Right hindlimb (tissue), 1 donor: ENCODE measurements around the gene PGC.
A peak's percentile ranks its signal among the peaks of the same experiment; 100 is the strongest.

Source experiments
- DNase-seq: peaks from one replicate; pipeline ENCODE4 v3.0.0-alpha.2; 2018

Gene PGC

GRCh38 chr6:41747256-41748101, at the start of gene PGC:
PGC (minus strand) TSS chr6:41747397; CDS start chr6:41747334, 63 bp downstream.
- no peak for DNase-seq

DNA sequence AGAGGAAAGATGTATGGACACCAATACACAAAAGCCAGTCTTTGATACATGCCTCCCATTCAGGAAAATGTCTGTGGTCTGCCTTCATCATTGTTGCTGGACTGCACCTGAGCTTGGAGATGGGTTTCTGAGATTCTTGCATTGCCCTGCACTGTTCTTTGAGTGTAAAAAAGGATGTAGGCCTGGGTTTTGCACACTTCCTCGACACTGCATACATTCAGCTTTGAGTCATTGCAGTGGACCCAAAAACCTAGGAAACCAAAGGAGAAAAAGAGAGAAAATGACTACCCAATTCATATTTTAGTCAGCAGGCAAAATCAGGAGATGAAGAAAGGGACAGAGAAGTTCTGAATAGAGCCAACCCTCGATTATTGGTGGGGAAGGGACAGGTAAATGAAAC, 49.3 kb upstream of the PGC start:
- no peak for DNase-seq

DNA sequence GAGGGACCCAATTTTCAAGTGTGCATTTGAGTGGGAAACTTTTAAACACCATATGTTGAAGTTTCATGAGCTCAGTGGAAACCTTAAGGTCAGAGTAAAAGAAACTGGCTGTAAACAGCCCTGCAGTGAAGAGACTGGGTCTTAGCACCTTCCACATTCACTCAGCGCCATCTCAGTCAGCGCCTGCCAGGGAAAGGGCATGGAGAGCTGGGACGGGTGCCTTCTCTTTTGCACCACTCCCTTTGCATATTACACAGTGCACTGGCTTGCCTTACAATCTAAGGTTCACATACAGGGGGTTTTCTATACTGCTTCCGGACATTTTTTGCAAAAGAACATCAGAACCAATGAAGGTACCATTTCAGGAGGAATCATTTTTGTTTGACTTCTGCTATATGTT, 44.8 kb upstream of the PGC start:
- DNase-seq: no peak

DNA sequence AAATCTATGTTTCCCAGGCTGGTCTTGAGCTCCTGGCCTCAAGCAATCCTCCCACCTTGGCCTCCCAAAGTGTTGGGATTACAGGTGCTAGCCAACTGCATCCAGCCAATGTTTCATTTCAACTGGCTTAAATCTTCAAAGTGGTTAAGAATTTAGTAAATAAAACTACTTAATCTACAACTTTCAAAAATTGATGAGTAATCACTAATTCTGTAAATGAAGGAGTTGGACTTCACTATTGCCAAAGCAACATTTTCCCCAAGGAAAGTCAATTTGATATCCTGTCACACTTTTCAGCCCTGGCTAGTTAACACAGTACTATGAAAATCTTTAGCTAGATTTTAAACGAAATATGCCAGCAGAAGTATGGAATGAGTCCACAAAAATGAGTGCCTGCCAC, 44.1 kb upstream of the PGC start:
- DNase-seq: no peak

- DNase-seq: no peak
Observed at GRCh38 chr6:41790045-41790444, 42.8 kb upstream of the PGC start.

GRCh38 chr6:41789390-41789724, 42.2 kb upstream of the PGC start:
- no peak for DNase-seq

DNA sequence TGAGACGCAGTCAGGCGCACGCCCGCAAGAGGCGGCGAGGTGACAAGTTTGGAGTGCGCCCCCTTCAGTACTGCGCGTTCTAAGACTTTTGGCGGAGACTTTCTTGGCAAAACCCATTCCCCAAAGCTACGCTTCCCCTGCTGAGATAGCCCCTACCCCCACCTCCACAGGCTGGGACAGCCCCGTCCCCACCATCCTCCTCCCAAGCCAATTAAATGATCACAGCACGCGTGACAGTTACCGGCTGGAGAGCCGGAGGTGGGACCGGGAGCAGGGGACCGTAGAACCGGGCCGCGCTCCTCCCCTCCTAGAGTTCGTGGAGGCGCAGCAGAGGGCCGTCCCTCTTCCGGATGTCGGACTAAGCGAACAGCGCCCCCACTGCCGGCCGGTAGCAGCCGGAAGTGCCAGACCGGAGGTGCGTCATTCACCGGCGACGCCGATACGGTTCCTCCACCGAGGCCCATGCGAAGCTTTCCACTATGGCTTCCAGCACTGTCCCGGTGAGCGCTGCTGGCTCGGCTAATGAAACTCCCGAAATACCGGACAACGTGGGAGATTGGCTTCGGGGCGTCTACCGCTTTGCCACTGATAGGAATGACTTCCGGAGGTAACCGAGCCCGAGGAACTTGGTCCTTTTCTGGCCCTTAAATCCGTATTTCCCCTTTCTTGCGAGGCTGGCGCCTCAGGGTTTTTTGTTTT, 40.2 kb upstream of the PGC start, which contains the start of gene TOMM6:
TSS of gene TOMM6 (plus strand) at position 476 of the 699 bp plus-strand sequence. CDS start at position 480, 4 bp downstream.
- peak; percentile 97 for DNase-seq

DNA sequence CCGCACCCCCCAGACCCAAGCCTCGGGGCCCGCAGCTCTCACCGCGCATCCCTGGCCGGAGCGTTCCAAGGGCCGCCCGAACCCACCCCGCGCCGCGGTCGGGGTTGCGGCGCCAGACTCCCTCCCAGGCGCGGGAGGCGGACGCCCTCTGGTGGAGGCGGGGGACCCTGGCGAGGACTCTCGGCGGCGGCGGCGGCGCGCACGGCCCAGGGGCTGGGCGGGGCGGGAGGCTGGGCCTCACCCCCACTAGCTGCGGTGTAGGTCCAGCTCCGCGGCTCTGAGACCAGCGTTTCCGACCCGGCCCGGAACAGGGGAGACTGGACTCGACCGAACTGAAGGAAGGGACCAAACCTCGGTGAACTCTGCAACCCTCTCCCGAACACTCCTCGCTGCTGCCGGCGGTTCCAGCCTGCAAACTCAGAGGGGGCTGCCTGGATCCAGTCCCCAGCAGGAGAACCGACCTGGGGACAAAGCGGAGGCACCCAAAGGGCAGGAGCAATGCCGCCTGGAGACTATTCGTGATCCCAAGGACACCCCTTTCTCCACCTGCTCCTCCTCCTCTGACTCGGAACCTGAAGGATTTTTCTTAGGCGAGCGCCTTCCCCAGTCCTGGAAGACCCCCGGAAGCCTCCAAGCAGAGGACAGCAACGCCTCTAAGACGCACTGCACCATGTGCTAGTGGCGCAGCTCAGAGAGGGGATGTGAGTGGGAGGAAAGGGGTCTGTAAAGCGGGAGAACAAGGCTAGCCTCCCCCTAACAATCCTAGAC, 39.4 kb upstream of the PGC start:
- peak; percentile 92 for DNase-seq

- no peak for DNase-seq
Observed at GRCh38 chr6:41785689-41786450, 38.7 kb upstream of the PGC start.

- no peak for DNase-seq
Observed at GRCh38 chr6:41785254-41785653, 38.1 kb upstream of the PGC start.

GRCh38 chr6:41784581-41785171, 37.5 kb upstream of the PGC start:
- DNase-seq: no peak

DNA sequence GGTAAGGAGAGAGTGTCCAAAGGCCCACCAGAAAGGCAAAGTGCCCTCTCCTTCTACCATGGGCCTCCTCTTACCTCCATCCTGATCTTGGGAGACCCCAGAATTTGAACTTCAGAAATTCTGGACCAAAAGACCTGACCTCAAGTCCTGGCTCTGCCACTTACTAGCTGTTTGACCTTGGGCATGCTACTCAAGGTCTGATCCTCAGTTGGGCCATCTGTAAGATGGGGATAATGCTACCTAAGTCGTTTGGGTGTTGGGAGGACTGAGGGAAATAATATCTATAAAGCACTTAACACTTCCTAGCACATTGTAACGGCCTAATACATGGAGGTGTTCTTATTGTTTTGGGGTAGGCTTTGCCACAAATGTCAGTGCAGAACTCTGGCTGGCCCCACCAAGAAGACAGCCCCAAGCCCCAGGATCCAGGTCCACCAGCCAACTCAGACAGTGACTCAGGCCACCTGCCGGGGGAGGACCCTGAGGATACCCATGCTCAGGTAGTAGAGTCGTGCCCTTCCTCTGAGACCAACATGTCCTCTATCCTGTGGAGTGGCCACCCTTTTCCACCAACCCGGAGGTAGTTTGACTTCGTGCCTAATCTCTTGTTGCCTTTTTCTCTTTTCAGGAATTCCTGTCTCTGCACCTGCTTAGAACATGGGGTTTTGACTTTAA, 36.0 kb upstream of the PGC start:
- no peak for DNase-seq

GRCh38 chr6:41781366-41781730, 34.2 kb upstream of the PGC start:
- DNase-seq: no peak

DNA sequence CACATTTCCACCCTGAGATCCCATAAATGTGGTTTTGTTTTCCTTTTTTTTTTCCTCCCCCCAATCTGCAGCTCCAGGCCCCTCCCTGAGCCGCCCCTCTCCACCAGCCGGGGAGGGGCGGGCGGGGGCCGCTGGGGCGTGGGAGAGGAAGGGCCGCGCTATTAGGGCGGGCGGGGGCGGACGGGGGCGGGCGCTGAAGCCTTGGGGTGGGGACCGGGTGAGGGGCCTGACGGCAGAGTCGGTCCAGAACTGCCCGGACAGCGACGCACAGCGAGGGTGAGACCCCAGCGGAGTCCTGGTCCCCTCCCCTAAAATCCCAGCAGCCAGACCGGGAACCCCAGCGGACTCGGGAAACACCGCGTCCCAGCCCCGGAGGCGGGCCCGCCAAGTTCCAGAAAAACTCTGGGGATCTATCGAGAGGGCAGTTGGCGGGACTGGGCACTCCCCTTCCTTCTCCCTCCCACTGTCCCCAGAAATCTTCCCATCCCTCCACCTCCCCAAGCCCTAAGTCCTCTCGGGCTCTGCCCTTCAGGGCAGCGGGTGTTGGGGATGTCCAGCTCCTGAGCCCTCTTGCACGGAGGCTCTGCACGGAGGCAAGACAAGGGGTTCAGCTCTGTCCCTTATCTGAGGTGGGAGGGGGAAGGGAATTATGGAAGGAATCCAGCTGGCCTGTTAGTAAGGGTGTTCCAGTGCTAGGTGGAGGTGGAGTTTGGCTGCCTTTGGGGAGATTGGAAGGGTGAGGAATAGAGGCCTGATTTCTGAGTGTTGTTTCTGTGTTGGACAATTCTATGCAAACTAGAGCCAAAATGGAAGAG, 33.6 kb upstream of the PGC start, which contains the start of gene PRICKLE4:
TSS of gene PRICKLE4 (plus strand) at position 232 of the 815 bp plus-strand sequence. CDS start 2,692 bp downstream, outside the sequence.
- peak; percentile 58 for DNase-seq

- DNase-seq: peak; percentile 98
Observed at GRCh38 chr6:41779788-41780550, 32.8 kb upstream of the PGC start, which contains the start of gene FRS3. FRS3 (minus strand) TSS chr6:41779900; CDS start chr6:41776987, 2,913 bp downstream.

- no peak for DNase-seq
Observed at GRCh38 chr6:41779336-41779735, 32.1 kb upstream of the PGC start.

DNA sequence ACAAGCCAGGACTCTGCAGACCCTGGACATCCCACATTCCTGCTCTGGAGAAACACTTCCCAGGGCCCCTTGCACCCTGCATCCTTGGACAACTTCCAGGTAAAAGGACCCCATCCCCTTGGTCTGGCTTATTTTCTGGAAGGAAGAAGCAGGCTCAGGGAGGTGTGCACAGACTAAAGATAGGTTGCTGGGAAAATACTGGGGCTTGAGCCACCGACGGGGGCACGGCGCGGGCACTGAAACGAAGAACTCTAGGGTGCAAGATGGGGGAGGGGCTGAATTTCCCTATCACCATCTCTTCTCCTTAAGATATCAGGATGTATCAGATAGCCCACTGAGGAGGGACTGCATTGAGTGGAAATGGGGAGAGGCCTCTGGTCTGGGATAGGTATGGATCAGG, 31.7 kb upstream of the PGC start:
- no peak for DNase-seq

DNA sequence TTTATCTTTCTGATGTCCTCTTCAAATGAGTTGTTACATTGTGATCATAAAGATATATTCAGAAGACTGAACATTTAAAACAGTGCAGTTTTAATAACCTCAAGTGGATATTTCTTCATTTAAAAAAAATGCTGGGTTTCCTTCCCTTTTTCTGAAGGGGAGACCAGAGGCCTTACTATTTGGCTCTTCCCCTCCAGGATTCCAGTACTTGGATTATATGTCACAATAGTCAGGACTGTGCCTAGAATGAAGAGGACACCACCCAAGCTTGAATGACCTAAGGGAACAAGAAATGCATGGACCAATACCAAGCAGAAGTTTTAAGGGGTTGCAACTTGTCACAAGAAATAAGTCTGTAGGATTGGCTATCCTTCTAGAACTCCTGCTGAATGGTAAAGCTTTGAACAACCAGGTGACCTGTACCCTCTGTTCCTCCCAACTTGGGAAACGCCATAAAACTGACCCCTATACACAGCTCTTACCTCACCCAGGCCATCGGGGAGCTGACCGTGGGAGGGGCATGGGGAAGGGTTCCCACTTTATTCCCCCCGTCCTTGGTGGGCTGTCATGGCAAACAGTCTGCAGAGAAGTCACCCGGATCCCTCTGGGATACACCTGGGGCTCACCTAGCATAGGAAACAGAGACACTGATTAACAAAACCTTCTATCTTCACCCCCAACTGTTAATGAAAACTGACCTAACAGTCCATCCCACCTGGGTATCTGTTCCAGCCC, 30.5 kb upstream of the PGC start:
- no peak for DNase-seq

- DNase-seq: no peak
Observed at GRCh38 chr6:41775293-41775882, 28.2 kb upstream of the PGC start.
